DOHH2 (cell line): ENCODE results near the gene SLC33A1.

Experiments used
- EZH2phosphoT487 ChIP-seq: fragments of 200-600 bp; sonication (generic); IDR thresholded peaks from 2 replicates; pipeline ENCODE4 v1.6.1; 2017; ENCODE audit warnings: borderline replicate concordance, mild to moderate bottlenecking, antibody characterized with exemption, low read length, moderate library complexity, mixed read lengths
- TF ChIP-seq, protein P1 (sequence below): fragments of 200-600 bp; sonication (generic); IDR thresholded peaks from one replicate; pipeline ENCODE4 v1.5.1; 2014; ENCODE audit warnings: antibody characterized with exemption, mild to moderate bottlenecking, low read depth, low read length; ENCODE audit not compliant: poor library complexity, severe bottlenecking

DNA sequence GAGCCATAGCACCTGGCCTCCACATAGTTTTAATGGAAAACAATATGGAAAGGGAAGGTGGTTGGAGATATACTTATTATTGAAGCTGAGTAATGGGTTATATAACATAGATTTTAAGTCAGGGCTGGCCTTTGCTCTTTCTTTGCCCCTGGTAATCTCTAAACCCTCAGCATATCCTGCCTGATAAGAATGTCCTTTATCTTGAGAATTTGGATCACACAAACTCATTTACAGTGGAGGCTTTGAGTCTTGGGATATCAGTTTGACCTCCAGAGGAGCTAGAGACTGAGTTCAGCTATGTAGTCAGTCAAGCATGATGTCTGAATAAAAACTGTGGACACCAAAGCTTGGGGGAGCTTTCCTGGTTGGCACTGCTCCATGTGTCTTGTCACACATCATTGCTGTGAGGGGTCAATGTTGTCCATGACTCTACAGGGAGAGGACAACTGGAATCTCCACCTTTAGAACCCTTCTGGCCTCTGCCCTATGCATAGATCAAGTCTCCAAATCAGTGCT lies 39.1 kb downstream of the SLC33A1 start:
- TF ChIP-seq, protein P1, sequence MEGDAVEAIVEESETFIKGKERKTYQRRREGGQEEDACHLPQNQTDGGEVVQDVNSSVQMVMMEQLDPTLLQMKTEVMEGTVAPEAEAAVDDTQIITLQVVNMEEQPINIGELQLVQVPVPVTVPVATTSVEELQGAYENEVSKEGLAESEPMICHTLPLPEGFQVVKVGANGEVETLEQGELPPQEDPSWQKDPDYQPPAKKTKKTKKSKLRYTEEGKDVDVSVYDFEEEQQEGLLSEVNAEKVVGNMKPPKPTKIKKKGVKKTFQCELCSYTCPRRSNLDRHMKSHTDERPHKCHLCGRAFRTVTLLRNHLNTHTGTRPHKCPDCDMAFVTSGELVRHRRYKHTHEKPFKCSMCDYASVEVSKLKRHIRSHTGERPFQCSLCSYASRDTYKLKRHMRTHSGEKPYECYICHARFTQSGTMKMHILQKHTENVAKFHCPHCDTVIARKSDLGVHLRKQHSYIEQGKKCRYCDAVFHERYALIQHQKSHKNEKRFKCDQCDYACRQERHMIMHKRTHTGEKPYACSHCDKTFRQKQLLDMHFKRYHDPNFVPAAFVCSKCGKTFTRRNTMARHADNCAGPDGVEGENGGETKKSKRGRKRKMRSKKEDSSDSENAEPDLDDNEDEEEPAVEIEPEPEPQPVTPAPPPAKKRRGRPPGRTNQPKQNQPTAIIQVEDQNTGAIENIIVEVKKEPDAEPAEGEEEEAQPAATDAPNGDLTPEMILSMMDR = no peak
- no peak for TF ChIP-seq EZH2phosphoT487
